Measurements from ENCODE around the gene SYS1.

DNA sequence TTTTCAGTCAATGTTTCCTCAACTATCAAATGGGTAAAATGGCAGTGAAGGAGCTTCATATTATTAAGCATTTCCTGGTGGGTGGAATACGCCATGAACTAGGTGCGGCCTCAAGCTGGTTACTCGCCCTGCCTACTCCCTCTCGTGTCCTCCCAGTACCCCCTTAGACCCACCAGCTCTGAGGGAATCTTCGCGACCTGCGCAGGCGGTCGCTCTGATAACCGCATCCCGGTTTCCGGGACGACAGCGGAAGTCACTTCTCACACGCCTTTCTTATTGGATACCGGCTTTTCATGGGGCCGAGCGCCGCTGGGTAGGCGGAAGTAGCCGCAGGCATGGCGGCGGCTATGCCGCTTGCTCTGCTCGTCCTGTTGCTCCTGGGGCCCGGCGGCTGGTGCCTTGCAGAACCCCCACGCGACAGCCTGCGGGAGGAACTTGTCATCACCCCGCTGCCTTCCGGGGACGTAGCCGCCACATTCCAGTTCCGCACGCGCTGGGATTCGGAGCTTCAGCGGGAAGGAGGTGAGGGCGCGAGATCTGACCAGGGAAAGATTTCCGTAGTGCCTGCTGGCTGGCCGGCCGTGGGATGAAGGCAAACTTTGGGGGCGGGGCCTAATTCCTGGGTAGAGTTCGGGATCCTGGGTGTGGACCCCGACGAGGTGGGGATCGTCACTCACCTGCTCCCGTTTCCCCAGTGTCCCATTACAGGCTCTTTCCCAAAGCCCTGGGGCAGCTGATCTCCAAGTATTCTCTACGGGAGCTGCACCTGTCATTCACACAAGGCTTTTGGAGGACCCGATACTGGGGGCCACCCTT lies 53.1 kb downstream of the SYS1 start, which contains the start of gene PIGT:
- peak in 1 of 4 donors; percentile 21 for TF ChIP-seq EP300 (IDR thresholded peaks at IDR 0.05)
- TF ChIP-seq, protein P1, sequence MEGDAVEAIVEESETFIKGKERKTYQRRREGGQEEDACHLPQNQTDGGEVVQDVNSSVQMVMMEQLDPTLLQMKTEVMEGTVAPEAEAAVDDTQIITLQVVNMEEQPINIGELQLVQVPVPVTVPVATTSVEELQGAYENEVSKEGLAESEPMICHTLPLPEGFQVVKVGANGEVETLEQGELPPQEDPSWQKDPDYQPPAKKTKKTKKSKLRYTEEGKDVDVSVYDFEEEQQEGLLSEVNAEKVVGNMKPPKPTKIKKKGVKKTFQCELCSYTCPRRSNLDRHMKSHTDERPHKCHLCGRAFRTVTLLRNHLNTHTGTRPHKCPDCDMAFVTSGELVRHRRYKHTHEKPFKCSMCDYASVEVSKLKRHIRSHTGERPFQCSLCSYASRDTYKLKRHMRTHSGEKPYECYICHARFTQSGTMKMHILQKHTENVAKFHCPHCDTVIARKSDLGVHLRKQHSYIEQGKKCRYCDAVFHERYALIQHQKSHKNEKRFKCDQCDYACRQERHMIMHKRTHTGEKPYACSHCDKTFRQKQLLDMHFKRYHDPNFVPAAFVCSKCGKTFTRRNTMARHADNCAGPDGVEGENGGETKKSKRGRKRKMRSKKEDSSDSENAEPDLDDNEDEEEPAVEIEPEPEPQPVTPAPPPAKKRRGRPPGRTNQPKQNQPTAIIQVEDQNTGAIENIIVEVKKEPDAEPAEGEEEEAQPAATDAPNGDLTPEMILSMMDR (IDR thresholded peaks at IDR 0.05), result peak in 2 of 6 experiments; percentile 3 to 23
